NCI-H345 (cell line): ENCODE measurements around the gene ANO2.

ENCODE experiments used
- DNase-seq: peaks from one replicate; lab custom pipeline; 2025; lab: John Stamatoyannopoulos, UW

The ANO2 gene

DNA sequence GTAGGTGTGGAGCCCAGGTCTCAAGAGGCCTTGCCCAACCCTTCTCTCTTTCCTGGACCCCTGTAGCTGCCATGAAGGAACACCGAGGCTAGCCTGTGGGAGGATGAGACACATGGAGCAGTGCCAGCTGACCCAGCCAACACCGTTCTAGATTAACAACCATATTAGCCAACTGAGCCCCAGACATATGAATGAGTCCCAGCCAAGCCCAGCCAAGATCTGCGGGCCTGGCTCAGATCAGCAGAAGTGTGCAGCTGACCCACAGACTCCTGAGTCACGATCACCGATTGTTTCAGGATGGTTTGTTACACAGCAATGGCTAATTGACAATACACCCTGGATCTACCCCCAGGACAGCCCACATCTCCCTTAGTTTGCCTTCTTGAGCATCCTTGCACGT is 431.0 kb downstream of the ANO2 start:
- DNase-seq: no peak

DNA sequence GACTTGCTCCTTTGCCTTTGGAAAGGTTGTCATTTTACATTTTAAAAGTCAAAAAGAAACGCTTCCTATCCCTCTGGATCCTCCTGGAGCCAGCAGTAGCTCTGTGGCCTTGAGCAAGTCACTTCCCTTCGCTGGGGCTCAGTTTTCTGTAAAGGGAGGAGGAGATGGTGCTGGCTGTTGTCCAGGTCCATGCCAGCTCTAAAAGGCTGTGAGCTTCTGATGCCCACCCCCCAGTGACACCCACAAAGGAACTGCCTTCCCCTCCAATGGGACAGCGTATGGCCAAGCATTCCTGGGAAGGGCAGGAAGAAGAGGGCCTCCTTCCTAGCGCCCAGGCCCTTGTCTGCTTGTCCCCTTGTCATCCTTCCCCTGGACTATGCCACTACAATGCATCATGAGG is 431.7 kb downstream of the ANO2 start:
- DNase-seq: no peak
